MM.1S (cell line): ENCODE measurements around the gene OVOL1.

Experiments used
- DNase-seq: peaks from one replicate; pipeline ENCODE4 v3.0.0-alpha.2; 2015
- H2AFZ ChIP-seq: fragments of 300-600 bp; sonication (generic); 2 replicates; pipeline ENCODE4 v1.6.0; 2016; ENCODE audit warnings: antibody characterized with exemption, low read length
- H3F3A ChIP-seq: fragments of 300-600 bp; sonication (generic); 2 replicates; pipeline ENCODE4 v1.6.1; 2016; ENCODE audit warnings: mild to moderate bottlenecking, antibody characterized with exemption, low read length, moderate library complexity, mixed read lengths; ENCODE audit not compliant: insufficient read depth
- H3K27ac ChIP-seq: fragments of 300-600 bp; sonication (generic); 2 replicates; pipeline ENCODE4 v1.5.1; 2016; ENCODE audit warnings: mild to moderate bottlenecking, low read length
- H3K27me3 ChIP-seq: fragments of 300-600 bp; sonication (generic); replicated peaks from 2 replicates; pipeline ENCODE4 v1.6.0; 2016; ENCODE audit warnings: low read length; ENCODE audit not compliant: insufficient read depth
- H3K36me3 ChIP-seq: fragments of 300-600 bp; sonication (generic); replicated peaks from 2 replicates; pipeline ENCODE4 v1.6.1; 2016; ENCODE audit warnings: mild to moderate bottlenecking, low read length, mixed read lengths; ENCODE audit not compliant: insufficient read depth
- H3K4me1 ChIP-seq: fragments of 300-600 bp; sonication (generic); 2 replicates; pipeline ENCODE4 v1.6.1; 2016; ENCODE audit warnings: low read length, mixed read lengths
- H3K4me2 ChIP-seq: fragments of 300-600 bp; sonication (generic); 2 replicates; pipeline ENCODE4 v1.6.0; 2016; ENCODE audit warnings: low read depth, low read length
- H3K4me3 ChIP-seq: fragments of 300-600 bp; sonication (generic); 2 replicates; pipeline ENCODE4 v1.5.1; 2016; ENCODE audit warnings: low read length, mixed read lengths
- H3K79me2 ChIP-seq: fragments of 300-600 bp; sonication (generic); 2 replicates; pipeline ENCODE4 v1.6.1; 2016; ENCODE audit warnings: mixed run types, low read length, mixed read lengths
- H3K9ac ChIP-seq: fragments of 300-600 bp; sonication (generic); 2 replicates; pipeline ENCODE4 v1.6.1; 2016; ENCODE audit warnings: low read length, mixed read lengths
- H3K9me2 ChIP-seq: fragments of 300-600 bp; sonication (generic); replicated peaks from 2 replicates; pipeline ENCODE4 v1.6.1; 2016; ENCODE audit warnings: mild to moderate bottlenecking, low read length, mixed read lengths; ENCODE audit not compliant: insufficient read depth
- H3K9me3 ChIP-seq: fragments of 300-600 bp; sonication (generic); replicated peaks from 2 replicates; pipeline ENCODE4 v1.6.1; 2016; ENCODE audit warnings: mild to moderate bottlenecking, low read length, mixed read lengths; ENCODE audit not compliant: insufficient read depth
- H4K20me1 ChIP-seq: fragments of 300-600 bp; sonication (generic); 2 replicates; pipeline ENCODE4 v1.6.1; 2016; ENCODE audit warnings: mild to moderate bottlenecking, low read length, moderate library complexity, mixed read lengths; ENCODE audit not compliant: insufficient read depth
- CTCF ChIP-seq: fragments of 300-600 bp; sonication (generic); IDR thresholded peaks from 2 replicates; pipeline ENCODE4 v1.5.1; 2016; ENCODE audit warnings: antibody characterized with exemption, low read length, mixed read lengths
- EZH2 ChIP-seq: fragments of 300-600 bp; sonication (generic); optimal IDR thresholded peaks from 2 replicates; pipeline ENCODE3; 2017; ENCODE audit warnings: low read depth, mild to moderate bottlenecking, antibody characterized with exemption, low read length, mixed read lengths
- EZH2phosphoT487 ChIP-seq: fragments of 300-600 bp; sonication (generic); IDR thresholded peaks from 2 replicates; pipeline ENCODE4 v1.6.1; 2018; ENCODE audit warnings: antibody characterized with exemption, low read length

The OVOL1 gene

GRCh38 chr11:65742353-65742752 is 44.5 kb upstream of the OVOL1 start:
- no peak overlapping the region for H3K4me2 ChIP-seq
- no peak overlapping the region for H3K27ac ChIP-seq
- H3F3A ChIP-seq: no peaks in the 10 kb centered on the region
- H3K27me3 ChIP-seq: 0 out of 2 replicates have a peak, but pooled peaks cover 6% of the 10 kb centered on the region
- H3K9ac ChIP-seq: no peak overlapping the region
- no peaks in the 10 kb centered on the region for H4K20me1 ChIP-seq
- H3K4me1 ChIP-seq: peaks cover 7% of the 10 kb centered on the region; the same call in 1 of the 2 replicates
- no peak for DNase-seq
- H3K79me2 ChIP-seq: no peaks in the 10 kb centered on the region
- no peaks in the 10 kb centered on the region for H3K9me3 ChIP-seq
- no peaks in the 10 kb centered on the region for H3K36me3 ChIP-seq
- H3K4me3 ChIP-seq: no peak overlapping the region
- H2AFZ ChIP-seq: no peak overlapping the region
- no peaks in the 10 kb centered on the region for H3K9me2 ChIP-seq
- no peak for TF ChIP-seq EZH2
- TF ChIP-seq CTCF: no peak
- no peak for TF ChIP-seq EZH2phosphoT487

- no peak overlapping the region for H2AFZ ChIP-seq
- no peaks in the 10 kb centered on the region for H3K9me2 ChIP-seq
- no peaks in the 10 kb centered on the region for H3K79me2 ChIP-seq
- no peaks in the 10 kb centered on the region for H3K36me3 ChIP-seq
- no peak overlapping the region for H3K4me3 ChIP-seq
- peaks cover 7% of the 10 kb centered on the region; the same call in 1 of the 2 replicates for H3K4me1 ChIP-seq
- H3F3A ChIP-seq: no peaks in the 10 kb centered on the region
- no peak for TF ChIP-seq CTCF
- no peak for TF ChIP-seq EZH2
- TF ChIP-seq EZH2phosphoT487: no peak
- no peak overlapping the region for H3K27ac ChIP-seq
- no peak overlapping the region for H3K4me2 ChIP-seq
- H3K9ac ChIP-seq: no peak overlapping the region
- H3K27me3 ChIP-seq: 0 out of 2 replicates have a peak, but pooled peaks cover 6% of the 10 kb centered on the region
- H3K9me3 ChIP-seq: no peaks in the 10 kb centered on the region
- DNase-seq: no peak
- H4K20me1 ChIP-seq: no peaks in the 10 kb centered on the region
Measured at GRCh38 chr11:65743681-65744025, 43.2 kb upstream of the OVOL1 start.

GRCh38 chr11:65744026-65744698 is 42.7 kb upstream of the OVOL1 start:
- Histone ChIP-seq H3K4me1 (peaks cover 7% of the 10 kb centered on the region; the same call in 1 of the 2 replicates), H3K9me3 (no peaks in the 10 kb centered on the region), H3K9ac (no peak overlapping the region), H3K4me2 (peak overlapping the region; percentile 48), H3K27ac (no peak overlapping the region), H4K20me1 (no peaks in the 10 kb centered on the region), H3K9me2 (no peaks in the 10 kb centered on the region), H2AFZ (peak overlapping the region; percentile 76), H3F3A (no peaks in the 10 kb centered on the region), H3K79me2 (no peaks in the 10 kb centered on the region), H3K4me3 (no peak overlapping the region), H3K27me3 (0 out of 2 replicates have a peak, but pooled peaks cover 6% of the 10 kb centered on the region), H3K36me3 (no peaks in the 10 kb centered on the region)
- TF ChIP-seq CTCF: peak; percentile 56
- TF ChIP-seq EZH2phosphoT487: no peak
- peak; percentile 62 for DNase-seq
